Esophagus mucosa (tissue), 1 donor: Measurements from ENCODE around the gene FSTL5. TPM values are rescaled to one million over a fixed set of nuclear protein-coding genes. Genes with fewer than 3 reads are reported as not detected.
A peak's percentile ranks its signal among the peaks of the same experiment; 100 is the strongest.
"Not testable (repeated sequence)": the region's sequence is repeated elsewhere in the genome, so short reads cannot be mapped to it uniquely, and the experiment has no call there.

Experiments
- ATAC-seq: fragments of 200-7000 bp; cut with Tn5 transposase; one replicate; pipeline ENCODE4 v1.9.1; 2020
- total RNA-seq: library from RNA; stranded (reverse); gene quantifications from one replicate; pipeline ENCODE4 v1.2.4, GENCODE V29; 2023
- donor health status: DM: yes; HTN: yes; CAD: no.

Gene FSTL5
- not detected for total RNA-seq

DNA sequence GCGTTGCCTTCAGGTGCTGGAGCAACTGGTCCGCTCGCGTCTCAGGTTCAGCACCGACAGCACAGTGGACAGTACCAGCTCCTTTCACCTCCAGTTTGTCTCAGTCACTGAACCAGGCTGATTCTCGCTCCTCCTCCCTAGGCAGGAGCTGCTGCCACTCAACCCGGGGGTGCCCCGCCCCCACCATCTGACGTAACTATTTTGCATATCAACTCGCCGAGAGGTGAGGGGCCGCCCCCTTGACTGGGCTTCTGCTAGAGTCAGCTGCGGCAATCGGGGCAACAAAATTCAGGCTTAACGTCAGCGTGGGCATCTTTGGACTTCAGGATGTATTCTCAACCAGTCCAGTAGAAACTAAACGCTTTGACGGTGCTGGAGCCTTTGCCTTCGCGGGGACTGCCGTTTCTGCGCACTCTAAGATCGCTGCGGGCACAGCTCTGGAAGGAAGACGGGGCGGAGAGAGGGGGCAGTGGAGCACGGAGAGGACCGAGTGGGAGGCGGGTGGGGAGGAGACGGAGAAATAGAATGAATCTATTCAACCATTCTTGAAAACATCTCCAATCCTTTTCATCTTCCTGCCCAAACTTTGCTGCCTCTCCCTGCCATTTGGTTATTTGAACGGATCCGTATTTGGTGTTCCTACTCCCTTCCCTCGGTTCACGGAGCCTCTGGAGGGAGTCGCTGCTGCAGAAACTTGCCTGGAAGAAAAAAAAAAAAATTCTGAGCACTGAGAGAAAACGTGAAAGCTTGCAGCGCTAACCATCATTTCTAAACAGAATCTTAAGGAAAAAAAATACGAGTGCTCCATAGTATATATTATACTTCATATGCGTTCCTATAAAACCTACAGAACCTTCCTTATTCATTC lies at the start of gene FSTL5:
Gene FSTL5, minus strand, starts transcription at position 109 of the 868 bp plus-strand sequence. CDS start 52,604 bp downstream, outside the sequence.
- ATAC-seq, result peak; percentile 35

DNA sequence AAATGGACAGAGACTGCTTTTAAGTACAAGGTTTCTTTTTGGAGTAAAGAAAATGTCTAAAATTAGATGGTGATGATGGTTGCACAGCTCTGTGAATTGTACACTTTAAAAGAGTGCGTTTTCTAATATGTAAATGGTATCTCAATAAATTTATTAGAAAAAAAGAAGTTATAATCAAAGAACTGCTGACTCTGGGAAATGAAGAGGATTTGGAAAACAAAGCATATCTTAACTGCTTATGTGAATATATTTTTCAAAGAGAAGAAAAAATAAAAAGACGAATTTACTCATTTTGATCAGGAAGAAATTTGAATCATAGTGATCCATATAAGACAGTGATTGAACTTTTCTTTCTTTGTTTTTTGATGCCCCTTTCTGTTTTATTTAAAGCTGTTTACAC lies 45.9 kb upstream of the FSTL5 start:
- no peak for ATAC-seq

DNA sequence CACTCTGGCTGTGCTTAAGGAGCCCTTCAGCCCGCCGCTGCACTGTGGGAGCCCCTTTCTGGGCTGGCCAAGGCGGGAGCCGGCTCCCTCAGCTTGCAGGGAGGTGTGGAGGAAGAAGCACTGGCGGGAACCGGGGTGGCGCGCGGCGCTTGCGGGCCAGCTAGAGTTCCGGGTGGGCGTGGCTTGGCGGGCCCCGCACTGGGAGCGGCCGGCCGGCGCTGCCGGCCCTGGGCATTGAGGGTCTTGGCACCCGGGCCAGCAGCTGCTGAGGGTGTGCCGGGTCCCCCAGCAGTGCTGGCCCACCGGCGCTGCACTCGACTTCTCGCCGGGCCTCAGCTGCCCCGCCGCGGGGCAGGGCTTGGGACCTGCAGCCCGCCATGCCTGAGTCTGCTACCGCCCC lies 39.7 kb upstream of the FSTL5 start:
- ATAC-seq, result not testable (repeated sequence)

GRCh38 chr4:162201673-162202072 lies 37.9 kb upstream of the FSTL5 start:
- ATAC-seq, result no peak

DNA sequence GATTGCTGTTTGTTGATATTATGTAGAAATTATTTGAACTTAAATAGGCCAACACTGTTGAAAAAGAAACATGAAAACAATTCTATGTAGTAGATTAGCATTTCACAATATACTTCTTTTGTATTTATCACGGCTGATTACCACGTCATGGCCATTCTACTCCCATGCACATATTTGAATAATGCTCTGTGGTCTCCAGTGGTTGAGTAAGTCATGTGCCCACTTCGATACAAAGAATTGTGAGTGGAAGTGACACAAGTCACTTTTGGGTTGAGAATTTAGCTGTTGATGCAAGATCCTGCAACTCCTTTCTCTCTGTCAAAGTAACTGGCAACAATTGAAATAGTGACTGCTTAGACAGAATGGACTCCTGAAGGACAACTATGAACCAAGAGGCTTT lies 6.7 kb upstream of the FSTL5 start:
- no peak for ATAC-seq

GRCh38 chr4:162164906-162165510 lies 1.2 kb upstream of the FSTL5 start:
- no peak for ATAC-seq

DNA sequence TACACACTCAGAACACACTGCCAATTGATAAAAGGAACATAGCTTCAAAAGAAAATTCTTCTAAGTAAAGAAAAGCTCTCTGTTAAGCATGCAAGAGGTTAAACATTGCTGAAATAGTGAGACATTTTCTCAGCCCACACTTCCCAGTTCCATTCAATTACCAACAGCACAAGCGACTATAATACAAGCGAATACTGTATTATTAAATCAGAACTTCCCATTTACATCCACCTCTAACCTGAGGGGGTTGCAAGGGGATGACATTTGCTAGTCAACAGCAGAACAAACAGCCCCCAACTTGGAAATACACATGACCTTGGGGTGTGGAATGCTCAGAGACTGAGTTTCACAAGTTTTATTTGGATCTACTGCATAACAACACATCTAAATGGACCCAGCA lies 1.1 kb downstream of the FSTL5 start:
- ATAC-seq, result no peak

DNA sequence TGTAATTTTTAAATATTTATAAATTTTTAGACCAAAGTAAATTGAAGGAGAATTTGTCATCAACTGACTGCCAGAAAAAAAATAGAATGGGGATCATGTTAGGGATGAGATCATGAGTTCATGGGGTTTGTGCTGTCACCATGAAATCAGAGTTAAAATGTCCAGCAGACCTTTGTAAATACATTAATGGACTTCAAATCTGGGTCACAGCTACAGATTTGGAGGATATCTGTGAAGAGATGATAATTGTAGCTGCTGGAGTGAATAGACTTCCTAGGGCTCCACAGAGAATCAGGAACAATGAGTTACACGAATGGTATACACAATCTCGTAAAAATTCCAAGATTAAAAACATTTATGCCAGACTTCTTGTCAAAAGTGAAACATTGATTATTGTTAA lies 6.6 kb downstream of the FSTL5 start:
- no peak for ATAC-seq

- ATAC-seq, result no peak
These were observed 8.8 kb downstream of the FSTL5 start for GRCh38 chr4:162154862-162155540.

GRCh38 chr4:162151850-162152249 lies 11.9 kb downstream of the FSTL5 start:
- ATAC-seq, result no peak

GRCh38 chr4:162151386-162151785 lies 12.4 kb downstream of the FSTL5 start:
- ATAC-seq, result no peak

DNA sequence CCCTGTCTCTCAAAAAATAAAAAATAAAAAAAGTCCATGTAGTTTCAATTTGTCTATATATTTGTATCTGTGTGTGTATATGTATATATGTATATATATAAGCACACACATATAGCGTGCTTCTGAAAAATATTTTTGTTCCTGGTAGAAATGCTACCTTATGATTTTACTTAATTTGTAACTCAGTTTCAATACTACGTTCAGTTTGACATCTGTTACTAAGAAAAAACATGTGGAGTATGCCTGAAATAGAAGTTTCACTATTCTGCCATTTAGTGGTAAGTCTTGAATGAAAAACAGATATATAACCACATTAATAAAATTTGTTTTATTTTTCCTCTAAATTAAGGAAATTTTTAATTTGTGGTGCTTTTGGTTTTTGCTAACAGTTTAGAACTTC lies 14.2 kb downstream of the FSTL5 start:
- ATAC-seq, result no peak

DNA sequence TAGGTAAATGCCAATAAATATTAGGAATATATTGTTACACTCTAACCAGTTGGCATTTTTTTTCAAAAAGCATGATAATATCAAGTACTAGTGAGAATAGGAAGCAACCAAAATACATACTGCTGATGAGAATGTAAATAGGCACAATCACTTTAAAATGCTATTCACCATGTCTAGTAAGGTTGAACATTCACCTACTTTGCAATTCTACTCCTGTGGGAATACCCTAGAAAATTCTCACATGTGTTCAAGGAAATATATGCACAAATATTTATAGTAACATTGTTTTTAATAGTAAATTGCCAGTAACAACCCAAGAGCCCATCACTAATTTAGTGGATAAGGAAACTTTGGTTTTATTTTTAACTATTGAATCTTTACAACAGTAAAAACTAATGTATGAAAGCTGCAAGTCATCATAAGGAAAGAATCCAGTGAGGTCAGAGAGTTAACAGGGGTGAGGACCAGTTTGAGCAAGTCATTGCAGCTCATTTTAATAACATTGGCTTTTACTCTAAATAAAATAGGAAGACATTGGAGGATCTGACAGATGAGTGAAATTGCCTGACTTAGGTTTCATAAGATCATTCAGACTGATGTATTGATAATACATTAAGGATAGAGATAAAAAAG lies 23.6 kb downstream of the FSTL5 start:
- ATAC-seq, result no peak

DNA sequence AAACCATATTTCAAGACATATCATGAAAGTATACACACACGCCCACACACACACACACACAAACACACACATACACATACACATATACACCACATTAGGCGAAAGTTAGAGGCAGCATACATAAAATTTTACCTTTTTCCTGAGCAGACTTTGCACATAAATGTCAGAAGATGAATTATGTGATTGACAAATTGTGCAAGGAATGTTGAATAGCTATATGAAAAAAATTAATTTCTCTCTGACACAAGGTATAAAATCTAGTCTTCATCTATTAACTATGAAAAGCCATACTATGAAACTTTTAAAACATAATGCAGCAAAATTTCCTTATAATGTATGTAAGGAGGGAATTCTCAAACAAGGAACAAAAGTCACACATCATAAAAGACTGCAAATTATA lies 24.4 kb downstream of the FSTL5 start:
- no peak for ATAC-seq

DNA sequence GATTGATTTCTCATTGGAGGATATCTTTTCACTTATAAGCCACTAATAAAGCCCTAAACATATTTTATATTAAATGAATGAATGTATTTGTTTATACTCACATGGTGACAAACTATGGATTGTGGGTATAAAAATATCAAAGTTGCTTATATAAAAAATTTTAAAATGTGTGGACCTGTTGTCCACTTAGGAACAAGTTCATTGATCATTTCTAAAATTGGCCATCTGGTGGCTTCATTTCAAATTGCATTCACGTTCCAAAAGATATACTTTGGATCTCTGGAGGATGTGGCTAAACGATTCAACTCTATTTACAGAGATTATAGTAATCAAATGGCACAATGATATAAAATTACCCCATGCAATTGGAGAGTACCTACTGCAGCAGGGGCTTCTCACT lies 32.5 kb downstream of the FSTL5 start:
- no peak for ATAC-seq

DNA sequence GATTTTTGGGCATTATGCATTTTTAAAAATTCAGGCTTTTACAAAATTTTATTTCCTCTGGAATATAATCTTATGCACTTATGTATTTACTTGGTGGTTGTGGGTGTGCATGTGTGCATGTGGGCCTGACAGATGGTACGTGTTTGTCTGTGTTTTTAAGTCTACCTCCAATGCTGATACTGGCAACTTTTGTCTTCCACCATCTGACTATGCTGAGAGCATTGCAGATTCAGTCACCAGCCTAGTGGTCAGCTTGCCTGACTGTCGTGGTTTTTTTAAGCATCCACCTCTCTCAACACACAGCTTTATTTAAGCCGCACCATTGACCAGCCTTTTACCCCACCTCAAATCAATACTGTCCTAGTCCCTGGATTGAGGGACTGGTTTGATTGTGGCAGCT lies 37.1 kb downstream of the FSTL5 start:
- no peak for ATAC-seq

DNA sequence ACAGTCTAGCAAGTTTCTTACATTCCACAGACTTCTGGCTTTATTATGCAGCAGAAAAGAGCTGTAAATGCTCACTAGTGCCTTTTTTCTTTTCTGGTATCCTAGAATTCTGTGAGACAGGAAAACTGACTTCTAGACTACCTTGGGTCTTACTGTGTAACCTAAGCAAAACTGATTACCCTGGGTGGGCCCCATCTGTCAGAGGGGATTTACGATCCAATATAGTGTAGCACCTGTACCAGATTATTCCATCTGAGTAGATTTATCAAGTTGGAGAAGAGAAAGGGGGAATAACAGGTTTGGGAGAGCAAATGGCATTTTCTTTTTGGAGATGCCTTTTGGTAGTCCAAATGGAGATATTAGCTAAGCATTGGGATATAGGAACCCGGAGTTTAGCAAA lies 46.7 kb downstream of the FSTL5 start:
- ATAC-seq, result no peak

GRCh38 chr4:162116095-162116779 lies 47.6 kb downstream of the FSTL5 start:
- no peak for ATAC-seq

DNA sequence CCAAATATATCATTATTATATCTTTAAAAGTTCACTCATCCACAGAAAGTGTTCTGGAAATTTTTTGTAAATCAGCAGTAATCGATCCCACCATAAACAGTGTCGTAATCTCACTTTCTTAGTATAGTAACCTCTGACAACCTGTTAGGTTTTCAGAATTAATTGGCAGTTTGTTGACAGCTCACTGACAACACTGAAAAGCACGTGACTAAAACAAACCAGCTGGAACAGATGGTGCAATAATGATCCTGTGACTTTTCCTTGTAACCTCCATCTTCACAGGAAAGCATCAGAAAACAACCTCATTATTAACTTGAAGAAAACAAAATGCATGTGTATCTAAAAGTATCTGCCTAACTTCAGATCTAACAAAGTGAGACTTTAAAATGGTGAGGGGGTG lies 48.5 kb downstream of the FSTL5 start:
- ATAC-seq, result no peak

DNA sequence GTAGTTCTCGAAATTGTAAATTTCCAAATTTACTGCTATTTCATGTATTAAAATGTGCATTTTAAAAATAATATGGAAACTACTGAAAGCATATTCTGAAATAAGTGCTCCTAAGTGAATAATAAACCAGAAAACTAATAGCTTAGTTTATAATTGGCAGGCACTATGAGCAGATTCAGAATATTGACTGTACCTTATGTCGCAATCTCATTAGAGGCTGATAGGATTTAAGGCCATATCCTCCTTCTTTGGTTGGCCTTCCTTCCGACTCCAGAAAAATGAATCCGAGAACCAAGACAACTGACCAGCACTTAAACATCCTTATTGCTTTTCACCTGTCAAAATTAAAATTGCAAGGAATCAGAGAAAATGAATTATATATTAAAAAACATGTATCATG lies 52.7 kb downstream of the FSTL5 start:
- ATAC-seq, result no peak

GRCh38 chr4:162104459-162105124 lies 59.2 kb downstream of the FSTL5 start:
- ATAC-seq, result no peak

- ATAC-seq, result not testable (repeated sequence)
These were observed 59.9 kb downstream of the FSTL5 start for GRCh38 chr4:162103908-162104307.
